NB4 (cell line): ENCODE measurements around the gene CCDC71L.
"Not testable (repeated sequence)": the region's sequence is repeated elsewhere in the genome, so short reads cannot be mapped to it uniquely, and the experiment has no call there.

Source experiments
- DNase-seq: peaks from one replicate; pipeline ENCODE4 v3.0.0; 2010; ENCODE audit warnings: low read depth
- H3K4me3 ChIP-seq: one replicate; pipeline ENCODE4 v1.5.1; 2011; ENCODE audit warnings: mild to moderate bottlenecking, low read depth, low read length, moderate library complexity
- MAX ChIP-seq: IDR thresholded peaks from 2 replicates; pipeline ENCODE4 v1.6.1; 2011; ENCODE audit warnings: low read depth, low read length
- MYC ChIP-seq: IDR thresholded peaks from 2 replicates; pipeline ENCODE4 v1.6.1; 2011; ENCODE audit warnings: low read depth, low read length
- POLR2A ChIP-seq: IDR thresholded peaks from 2 replicates; pipeline ENCODE4 v1.6.1; 2011; ENCODE audit warnings: mild to moderate bottlenecking; ENCODE audit not compliant: insufficient read length; ENCODE audit errors: extremely low read depth
- TF ChIP-seq, protein P1 (sequence below): IDR thresholded peaks from one replicate; pipeline ENCODE4 v1.5.1; 2012; ENCODE audit warnings: low read depth, low read length

Gene CCDC71L

DNA sequence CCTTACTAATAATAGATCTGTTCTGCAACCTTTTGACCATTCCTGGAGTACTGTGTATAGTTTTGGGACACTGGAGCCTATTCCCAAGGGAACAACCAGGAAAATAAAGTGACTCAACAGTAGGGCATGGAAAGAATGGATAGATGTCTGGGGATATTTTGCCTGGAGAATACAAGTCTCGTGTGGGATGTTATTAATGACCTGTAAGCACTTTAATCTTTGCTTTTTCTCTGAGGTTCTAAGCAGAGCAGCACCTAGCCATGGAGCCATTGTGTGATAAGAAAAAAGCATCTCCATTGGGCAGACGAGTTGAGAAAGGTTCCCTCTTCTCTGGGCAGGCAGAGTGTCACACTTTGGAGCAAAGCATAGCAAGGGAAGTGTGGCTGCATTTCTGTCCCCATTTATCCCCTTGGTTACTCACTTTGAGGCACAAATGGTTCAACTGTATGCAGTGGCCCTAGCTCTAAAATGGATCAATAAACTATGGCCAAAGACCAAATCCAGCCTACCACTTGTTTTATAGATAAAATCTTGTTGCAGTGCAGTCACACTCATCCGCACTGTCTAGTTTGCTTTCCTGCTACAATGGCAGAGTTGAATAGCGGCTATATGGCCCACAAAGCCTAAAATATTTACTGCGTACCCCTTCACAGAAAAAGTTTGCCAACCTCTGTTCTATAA is 21.0 kb upstream of the CCDC71L start:
- H3K4me3 ChIP-seq = no peak overlapping the region
- TF ChIP-seq MYC (no peak), POLR2A (no peak), MAX (no peak)
- TF ChIP-seq, protein P1, sequence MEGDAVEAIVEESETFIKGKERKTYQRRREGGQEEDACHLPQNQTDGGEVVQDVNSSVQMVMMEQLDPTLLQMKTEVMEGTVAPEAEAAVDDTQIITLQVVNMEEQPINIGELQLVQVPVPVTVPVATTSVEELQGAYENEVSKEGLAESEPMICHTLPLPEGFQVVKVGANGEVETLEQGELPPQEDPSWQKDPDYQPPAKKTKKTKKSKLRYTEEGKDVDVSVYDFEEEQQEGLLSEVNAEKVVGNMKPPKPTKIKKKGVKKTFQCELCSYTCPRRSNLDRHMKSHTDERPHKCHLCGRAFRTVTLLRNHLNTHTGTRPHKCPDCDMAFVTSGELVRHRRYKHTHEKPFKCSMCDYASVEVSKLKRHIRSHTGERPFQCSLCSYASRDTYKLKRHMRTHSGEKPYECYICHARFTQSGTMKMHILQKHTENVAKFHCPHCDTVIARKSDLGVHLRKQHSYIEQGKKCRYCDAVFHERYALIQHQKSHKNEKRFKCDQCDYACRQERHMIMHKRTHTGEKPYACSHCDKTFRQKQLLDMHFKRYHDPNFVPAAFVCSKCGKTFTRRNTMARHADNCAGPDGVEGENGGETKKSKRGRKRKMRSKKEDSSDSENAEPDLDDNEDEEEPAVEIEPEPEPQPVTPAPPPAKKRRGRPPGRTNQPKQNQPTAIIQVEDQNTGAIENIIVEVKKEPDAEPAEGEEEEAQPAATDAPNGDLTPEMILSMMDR = no peak
- DNase-seq = no peak

DNA sequence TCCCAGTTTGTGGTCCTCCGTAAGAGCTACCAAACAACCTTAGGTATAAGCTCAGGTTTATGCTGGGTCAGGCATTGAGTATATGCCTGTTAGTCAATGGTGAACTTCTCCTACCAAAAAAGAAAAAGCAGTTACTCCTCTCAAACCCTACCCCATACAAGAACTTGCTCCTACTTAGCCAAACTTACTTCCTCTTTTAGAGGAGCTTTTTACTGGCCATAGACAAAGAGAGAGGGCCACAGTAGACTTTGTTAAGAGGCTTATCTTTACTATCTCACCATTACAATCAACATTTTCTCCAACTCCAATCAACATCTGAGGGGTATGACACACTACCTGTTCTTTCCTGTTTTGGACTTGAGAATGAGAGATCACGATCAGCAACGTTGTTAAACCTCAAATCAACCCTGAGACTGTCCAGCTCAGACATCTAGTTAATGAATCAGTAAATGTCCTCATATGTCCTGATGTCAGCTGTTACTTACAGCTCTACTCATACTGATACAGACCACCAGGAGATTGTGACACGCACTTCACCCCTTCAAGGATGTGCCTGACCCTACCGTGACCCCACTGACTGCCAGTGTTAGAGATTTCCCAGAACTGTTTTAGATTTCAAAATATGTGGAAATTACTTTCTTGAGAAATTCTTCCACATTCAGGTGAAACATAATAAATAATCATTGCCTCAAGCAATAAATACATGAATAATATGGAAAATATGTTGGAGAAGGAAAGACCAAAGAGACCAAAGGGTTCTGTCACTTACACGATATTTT is 18.4 kb upstream of the CCDC71L start:
- peak; percentile 82 for DNase-seq
- H3K4me3 ChIP-seq = no peak overlapping the region
- TF ChIP-seq POLR2A = no peak
- peak; percentile 25; the same call in 1 of the 2 replicates for TF ChIP-seq MYC
- TF ChIP-seq MAX = 0 out of 2 replicates have a peak, but pooled peaks have one; percentile 7

DNA sequence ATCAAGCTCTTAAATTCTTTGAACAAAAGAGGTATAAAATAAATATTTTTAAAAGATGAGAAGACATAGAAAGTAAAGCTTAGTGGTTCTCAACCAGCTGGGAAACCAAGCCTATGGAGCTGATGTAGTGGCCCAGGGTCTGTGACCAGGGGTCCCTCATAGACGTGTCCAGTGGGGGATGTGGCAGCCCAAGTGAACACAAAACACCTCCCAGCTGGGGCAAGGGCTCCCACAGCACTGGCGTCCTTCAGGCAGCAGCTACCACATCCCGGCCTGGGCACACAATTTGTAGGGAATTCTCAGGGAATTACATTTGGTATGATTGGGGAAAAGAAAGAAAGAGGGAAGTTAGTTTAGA is 17.8 kb upstream of the CCDC71L start:
- no peak for DNase-seq
- TF ChIP-seq, protein P1 = no peak
- TF ChIP-seq POLR2A (no peak), MYC (no peak), MAX (no peak)
- no peak overlapping the region for H3K4me3 ChIP-seq

DNA sequence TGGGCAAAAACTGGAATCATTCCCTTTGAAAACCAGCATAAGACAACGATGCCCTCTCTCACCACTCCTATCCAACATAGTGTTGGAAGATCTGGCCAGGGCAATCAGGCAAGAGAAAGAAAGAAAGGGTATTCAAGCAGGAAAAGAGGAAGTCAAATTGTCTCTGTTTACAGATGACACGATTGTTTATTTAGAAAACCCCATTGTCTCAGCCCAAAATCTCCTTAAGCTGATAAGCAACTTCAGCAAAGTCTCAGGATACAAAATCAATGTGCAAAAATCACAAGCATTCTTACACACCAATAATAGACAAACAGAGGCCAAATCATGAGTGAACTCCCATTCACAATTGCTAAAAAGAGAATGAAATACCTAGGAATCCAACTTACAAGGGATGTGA is 15.5 kb upstream of the CCDC71L start:
- H3K4me3 ChIP-seq, DNase-seq: not testable (repeated sequence)

GRCh38 chr7:106673688-106674087 is 12.7 kb upstream of the CCDC71L start:
- DNase-seq, H3K4me3 ChIP-seq: not testable (repeated sequence)

DNA sequence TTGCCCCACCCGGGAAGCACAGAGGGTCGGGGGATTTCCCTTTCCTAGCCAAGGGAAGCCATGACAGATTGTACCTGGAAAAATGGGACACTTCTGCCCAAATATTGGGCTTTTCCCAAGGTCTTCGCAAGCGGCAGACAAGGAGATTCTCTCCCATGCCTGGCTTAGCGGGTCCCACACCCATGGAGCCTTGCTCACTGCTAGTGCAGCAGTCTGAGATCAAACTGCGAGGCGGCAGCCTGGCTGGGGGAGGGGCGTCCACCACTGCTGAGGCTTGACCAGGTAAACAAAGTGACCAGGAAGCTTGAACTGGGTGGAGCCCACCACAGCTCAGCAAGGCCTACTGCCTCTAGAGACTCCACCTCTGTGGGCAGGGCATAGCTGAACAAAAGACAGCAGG is 11.0 kb upstream of the CCDC71L start:
- not testable (repeated sequence) for DNase-seq, H3K4me3 ChIP-seq

DNA sequence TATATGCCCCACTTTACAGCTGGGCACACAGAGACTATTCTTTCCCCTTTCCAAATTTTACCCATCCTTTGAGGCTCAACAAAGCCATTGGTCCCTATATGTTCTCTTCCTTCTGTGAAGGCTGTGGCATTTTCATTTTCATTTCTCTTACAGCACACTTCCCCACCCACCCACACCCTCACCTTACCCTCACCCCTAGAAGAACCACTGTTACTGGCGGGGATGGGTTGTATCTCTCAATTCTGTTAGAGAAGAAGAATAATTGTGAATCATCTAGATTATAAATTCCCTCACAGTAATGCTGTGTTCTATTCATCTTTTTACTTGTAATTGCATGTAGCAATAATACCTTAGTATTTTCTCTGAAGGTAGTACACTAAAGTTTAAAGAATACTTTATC is 10.2 kb upstream of the CCDC71L start:
- TF ChIP-seq, protein P1 = no peak
- TF ChIP-seq MAX (no peak), POLR2A (no peak), MYC (no peak)
- no peak overlapping the region for H3K4me3 ChIP-seq
- no peak for DNase-seq
